Measurements from ENCODE around the gene ST6GALNAC5.

ST6GALNAC5 gene

GRCh38 chr1:76840278-76840677, 27.0 kb upstream of the ST6GALNAC5 start:
- Histone ChIP-seq H3K36me3 (no peaks in the 10 kb centered on the region), H3K27me3 (ENCODE audit: insufficient read depth, low read depth, severe bottlenecking) (no peaks in the 10 kb centered on the region), H3K4me3 (ENCODE audit: low read depth, low read length) (no peak overlapping the region), H3K9me3 (ENCODE audit: severe bottlenecking) (no peaks in the 10 kb centered on the region), H3K27ac (no peak overlapping the region)
- no peak for DNase-seq
- no peak for TF ChIP-seq CTCF (IDR thresholded peaks at IDR 0.05; ENCODE audit: low read depth, low read length)

- DNase-seq: no peak
- Histone ChIP-seq H3K27ac (no peak overlapping the region), H3K4me3 (ENCODE audit: low read depth, low read length) (no peak overlapping the region), H3K27me3 (ENCODE audit: insufficient read depth, low read depth, severe bottlenecking) (no peaks in the 10 kb centered on the region), H3K36me3 (no peaks in the 10 kb centered on the region), H3K9me3 (ENCODE audit: severe bottlenecking) (no peaks in the 10 kb centered on the region)
- TF ChIP-seq CTCF (IDR thresholded peaks at IDR 0.05; ENCODE audit: low read depth, low read length): no peak
These were observed 25.8 kb upstream of the ST6GALNAC5 start for GRCh38 chr1:76841460-76841859.

- Histone ChIP-seq H3K27me3 (ENCODE audit: insufficient read depth, low read depth, severe bottlenecking) (no peaks in the 10 kb centered on the region), H3K9me3 (ENCODE audit: severe bottlenecking) (no peaks in the 10 kb centered on the region), H3K4me3 (ENCODE audit: low read depth, low read length) (no peak overlapping the region), H3K36me3 (no peaks in the 10 kb centered on the region), H3K27ac (no peak overlapping the region)
- no peak for DNase-seq
- no peak for TF ChIP-seq CTCF (IDR thresholded peaks at IDR 0.05; ENCODE audit: low read depth, low read length)
These were observed 23.3 kb upstream of the ST6GALNAC5 start for GRCh38 chr1:76843821-76844464.

- Histone ChIP-seq H3K27me3 (ENCODE audit: insufficient read depth, low read depth, severe bottlenecking) (no peaks in the 10 kb centered on the region), H3K27ac (no peak overlapping the region), H3K36me3 (no peaks in the 10 kb centered on the region), H3K9me3 (ENCODE audit: severe bottlenecking) (no peaks in the 10 kb centered on the region), H3K4me3 (ENCODE audit: low read depth, low read length) (no peak overlapping the region)
- no peak for DNase-seq
- TF ChIP-seq CTCF (IDR thresholded peaks at IDR 0.05; ENCODE audit: low read depth, low read length): no peak
These were observed 13.0 kb upstream of the ST6GALNAC5 start for GRCh38 chr1:76854255-76854654.

GRCh38 chr1:76856104-76856503, 11.2 kb upstream of the ST6GALNAC5 start:
- no peak for TF ChIP-seq CTCF (IDR thresholded peaks at IDR 0.05; ENCODE audit: low read depth, low read length)
- no peaks in the 10 kb centered on the region for H3K36me3 ChIP-seq
- H3K9me3 ChIP-seq (ENCODE audit: severe bottlenecking): no peaks in the 10 kb centered on the region
- H3K27me3 ChIP-seq (ENCODE audit: insufficient read depth, low read depth, severe bottlenecking): no peaks in the 10 kb centered on the region
- H3K4me3 ChIP-seq (ENCODE audit: low read depth, low read length): no peak overlapping the region
- H3K27ac ChIP-seq: no peak overlapping the region
- no peak for DNase-seq

GRCh38 chr1:76857138-76857537, 10.1 kb upstream of the ST6GALNAC5 start:
- Histone ChIP-seq H3K9me3 (ENCODE audit: severe bottlenecking) (no peaks in the 10 kb centered on the region), H3K36me3 (no peaks in the 10 kb centered on the region), H3K4me3 (ENCODE audit: low read depth, low read length) (no peak overlapping the region), H3K27ac (no peak overlapping the region), H3K27me3 (ENCODE audit: insufficient read depth, low read depth, severe bottlenecking) (no peaks in the 10 kb centered on the region)
- TF ChIP-seq CTCF (IDR thresholded peaks at IDR 0.05; ENCODE audit: low read depth, low read length): no peak
- no peak for DNase-seq
